Fibroblast of lung (primary cell): ENCODE results near the gene MYO5B.

ENCODE experiments used
- EZH2 ChIP-seq: IDR thresholded peaks from 2 replicates; pipeline ENCODE4 v1.5.1; 2012; ENCODE audit warnings: low read length, control low read depth, mild to moderate bottlenecking; ENCODE audit errors: missing control alignments
- TF ChIP-seq, protein P1 (sequence below), 2 donors: IDR thresholded peaks in 1 of 2; conservative IDR thresholded peaks in 1 of 2; 1 replicate in 1 of 2; 2 replicates in 1 of 2; pipeline ENCODE4 v1.5.1; 2011 to 2012; ENCODE audit warnings: low read length in 2 of 2, control low read depth in 1 of 2, inconsistent platforms in 1 of 2, low read depth in 1 of 2, mild to moderate bottlenecking in 1 of 2

DNA sequence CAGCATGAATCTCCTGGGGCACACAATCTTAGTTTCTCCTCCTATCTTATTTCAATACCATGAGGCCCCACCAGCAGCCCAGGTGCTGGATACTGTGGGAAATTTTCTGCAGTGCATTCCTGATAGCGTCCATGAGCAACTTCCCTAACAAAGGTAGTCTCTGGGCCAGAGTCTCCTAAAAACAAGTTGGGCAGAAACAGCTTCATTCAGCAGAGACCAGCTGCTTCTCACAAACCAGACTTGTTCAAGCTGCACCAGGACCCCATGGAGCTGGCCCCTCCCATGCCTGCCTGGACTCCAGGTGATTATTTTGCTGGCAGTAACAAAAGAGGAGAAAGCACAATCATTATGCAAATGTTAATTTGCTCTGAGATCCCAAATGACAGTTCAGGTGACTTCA lies 31.4 kb downstream of the MYO5B start:
- TF ChIP-seq, protein P1, sequence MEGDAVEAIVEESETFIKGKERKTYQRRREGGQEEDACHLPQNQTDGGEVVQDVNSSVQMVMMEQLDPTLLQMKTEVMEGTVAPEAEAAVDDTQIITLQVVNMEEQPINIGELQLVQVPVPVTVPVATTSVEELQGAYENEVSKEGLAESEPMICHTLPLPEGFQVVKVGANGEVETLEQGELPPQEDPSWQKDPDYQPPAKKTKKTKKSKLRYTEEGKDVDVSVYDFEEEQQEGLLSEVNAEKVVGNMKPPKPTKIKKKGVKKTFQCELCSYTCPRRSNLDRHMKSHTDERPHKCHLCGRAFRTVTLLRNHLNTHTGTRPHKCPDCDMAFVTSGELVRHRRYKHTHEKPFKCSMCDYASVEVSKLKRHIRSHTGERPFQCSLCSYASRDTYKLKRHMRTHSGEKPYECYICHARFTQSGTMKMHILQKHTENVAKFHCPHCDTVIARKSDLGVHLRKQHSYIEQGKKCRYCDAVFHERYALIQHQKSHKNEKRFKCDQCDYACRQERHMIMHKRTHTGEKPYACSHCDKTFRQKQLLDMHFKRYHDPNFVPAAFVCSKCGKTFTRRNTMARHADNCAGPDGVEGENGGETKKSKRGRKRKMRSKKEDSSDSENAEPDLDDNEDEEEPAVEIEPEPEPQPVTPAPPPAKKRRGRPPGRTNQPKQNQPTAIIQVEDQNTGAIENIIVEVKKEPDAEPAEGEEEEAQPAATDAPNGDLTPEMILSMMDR (conservative IDR thresholded peaks at IDR 0.05 in 1 of 2, IDR thresholded peaks at IDR 0.05 in 1 of 2; ENCODE audit: low read depth in 1 of 2, low read length in 2 of 2): no peak
- no peak for TF ChIP-seq EZH2
